GM12865 (cell line): ENCODE measurements around the gene ST6GALNAC3.

Experiments
- DNase-seq: peaks from one replicate; pipeline ENCODE4 v3.0.0; 2010; ENCODE audit warnings: low read depth
- H3K4me3 ChIP-seq: 2 replicates; pipeline ENCODE4 v1.5.1; 2011; ENCODE audit warnings: mild to moderate bottlenecking, low read depth, low read length, control low read depth
- TF ChIP-seq, protein P1 (sequence below): IDR thresholded peaks from 2 replicates; pipeline ENCODE4 v1.5.1; 2011; ENCODE audit warnings: low read length, control low read depth, low read depth, inconsistent platforms; ENCODE audit not compliant: insufficient read depth; ENCODE audit errors: missing control alignments

Gene ST6GALNAC3

DNA sequence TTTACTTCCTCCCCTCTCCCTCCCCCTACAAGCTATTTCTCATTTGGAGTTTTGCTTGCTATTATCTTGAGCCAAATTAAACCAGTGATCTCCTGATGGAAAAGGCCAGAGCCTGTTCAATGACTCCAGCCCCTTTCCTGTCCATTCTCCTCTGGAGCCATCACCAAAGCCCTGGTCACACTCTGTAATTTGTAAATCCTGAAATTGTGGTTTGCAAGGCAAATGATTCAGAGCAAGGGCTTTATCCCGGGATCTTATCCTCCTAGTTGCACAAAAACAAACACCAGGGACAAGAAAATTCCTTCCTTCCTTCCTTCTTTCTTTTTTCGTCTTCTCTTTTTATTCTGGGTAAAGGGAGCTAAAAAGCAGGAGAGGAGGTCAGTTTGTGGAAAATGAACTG is 426.6 kb downstream of the ST6GALNAC3 start:
- TF ChIP-seq, protein P1, sequence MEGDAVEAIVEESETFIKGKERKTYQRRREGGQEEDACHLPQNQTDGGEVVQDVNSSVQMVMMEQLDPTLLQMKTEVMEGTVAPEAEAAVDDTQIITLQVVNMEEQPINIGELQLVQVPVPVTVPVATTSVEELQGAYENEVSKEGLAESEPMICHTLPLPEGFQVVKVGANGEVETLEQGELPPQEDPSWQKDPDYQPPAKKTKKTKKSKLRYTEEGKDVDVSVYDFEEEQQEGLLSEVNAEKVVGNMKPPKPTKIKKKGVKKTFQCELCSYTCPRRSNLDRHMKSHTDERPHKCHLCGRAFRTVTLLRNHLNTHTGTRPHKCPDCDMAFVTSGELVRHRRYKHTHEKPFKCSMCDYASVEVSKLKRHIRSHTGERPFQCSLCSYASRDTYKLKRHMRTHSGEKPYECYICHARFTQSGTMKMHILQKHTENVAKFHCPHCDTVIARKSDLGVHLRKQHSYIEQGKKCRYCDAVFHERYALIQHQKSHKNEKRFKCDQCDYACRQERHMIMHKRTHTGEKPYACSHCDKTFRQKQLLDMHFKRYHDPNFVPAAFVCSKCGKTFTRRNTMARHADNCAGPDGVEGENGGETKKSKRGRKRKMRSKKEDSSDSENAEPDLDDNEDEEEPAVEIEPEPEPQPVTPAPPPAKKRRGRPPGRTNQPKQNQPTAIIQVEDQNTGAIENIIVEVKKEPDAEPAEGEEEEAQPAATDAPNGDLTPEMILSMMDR: no peak

DNA sequence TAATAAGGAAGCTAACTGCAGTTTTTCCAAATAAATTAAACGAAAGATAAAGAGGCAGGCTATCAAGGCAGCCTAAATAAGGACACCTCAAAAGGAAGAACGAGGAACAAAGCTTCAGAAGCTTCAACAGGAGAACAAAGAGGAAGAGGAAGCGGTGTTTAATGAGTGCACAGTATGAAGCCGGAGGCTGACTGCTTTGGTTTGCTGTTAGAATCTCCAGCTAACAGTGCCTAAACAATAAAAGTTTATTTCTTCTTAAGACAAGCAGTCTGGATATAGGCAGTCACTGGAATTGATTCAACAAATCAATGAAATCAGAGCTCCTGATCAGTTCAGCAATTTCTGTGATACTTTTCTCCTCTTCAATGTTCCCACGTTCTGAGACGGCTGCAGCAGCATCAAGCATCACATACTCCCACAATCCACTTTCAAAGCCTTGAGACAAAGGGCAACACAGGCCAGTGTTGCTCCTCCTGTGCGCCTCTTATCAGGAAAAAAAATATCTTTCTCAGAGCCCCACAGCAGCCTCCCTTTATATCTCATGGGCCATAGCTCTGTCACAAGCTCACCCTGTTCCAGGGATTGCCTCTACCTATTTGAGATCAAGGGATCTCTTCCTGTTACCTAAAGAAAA is 427.2 kb downstream of the ST6GALNAC3 start:
- no peak overlapping the region for H3K4me3 ChIP-seq
- DNase-seq: no peak
- TF ChIP-seq, protein P1: no peak

More for the DNA sequence above, 426.6 kb downstream of the ST6GALNAC3 start:
- no peak for DNase-seq
- H3K4me3 ChIP-seq: no peak overlapping the region

DNA sequence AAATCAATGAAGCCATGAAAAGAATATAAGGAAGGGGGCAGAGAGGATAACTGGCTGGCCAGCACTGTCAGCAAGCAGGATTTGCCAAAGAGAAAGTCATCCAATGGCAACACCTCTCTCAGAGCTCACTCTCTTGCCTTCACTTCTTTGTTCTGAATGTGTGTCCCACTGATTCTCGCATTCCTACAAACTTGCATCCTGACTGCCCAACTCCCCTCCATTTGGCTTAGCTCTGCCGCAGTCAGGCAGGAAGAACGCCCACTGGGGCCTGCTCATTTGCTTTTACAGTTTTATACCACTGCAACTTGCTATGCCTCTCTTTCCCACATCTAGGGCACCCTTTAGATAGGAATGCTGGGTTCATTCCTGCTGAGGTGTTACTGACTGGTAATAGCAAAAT is 428.6 kb downstream of the ST6GALNAC3 start:
- no peak overlapping the region for H3K4me3 ChIP-seq

DNA sequence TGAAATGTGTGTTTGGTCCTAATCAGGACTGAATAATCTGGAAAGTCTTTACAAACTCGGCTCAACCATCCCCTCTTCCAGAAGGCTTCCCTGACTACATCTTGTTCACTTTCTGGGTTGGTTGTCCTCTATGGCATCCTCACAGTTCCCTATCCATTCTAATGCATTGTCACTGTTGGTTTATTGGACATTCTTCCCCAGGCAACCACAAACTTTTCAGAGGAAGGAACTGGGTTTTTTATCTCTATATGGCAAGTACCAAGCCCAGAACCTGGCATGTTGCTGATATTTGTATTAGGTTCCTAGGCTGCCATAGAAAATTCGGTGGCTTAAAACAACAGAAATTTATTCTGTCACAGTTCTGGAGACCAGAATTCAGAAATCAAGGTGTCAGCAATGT is 429.2 kb downstream of the ST6GALNAC3 start:
- H3K4me3 ChIP-seq: no peak overlapping the region
- no peak for DNase-seq
- TF ChIP-seq, protein P1: no peak

More for the DNA sequence above, 428.6 kb downstream of the ST6GALNAC3 start:
- TF ChIP-seq, protein P1: no peak
- DNase-seq: no peak

DNA sequence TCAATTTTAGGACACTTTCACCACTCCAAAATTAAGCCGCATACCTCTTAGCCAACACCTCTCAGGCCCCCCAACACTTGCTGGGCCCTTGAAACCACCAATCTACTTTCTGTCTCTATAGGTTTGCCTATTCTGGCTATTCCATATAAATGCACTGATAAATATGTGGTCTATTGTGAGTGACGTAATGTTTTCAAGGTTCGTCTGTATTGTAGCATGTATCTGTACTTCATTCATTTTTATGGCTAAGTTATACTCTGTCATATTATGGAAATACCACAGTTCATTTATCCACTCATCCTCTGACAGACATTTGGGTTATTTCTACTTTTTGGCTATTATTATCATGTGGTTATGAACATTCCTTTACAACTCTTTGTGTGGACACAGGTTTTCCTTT is 432.8 kb downstream of the ST6GALNAC3 start:
- TF ChIP-seq, protein P1: no peak
- H3K4me3 ChIP-seq: no peak overlapping the region
- DNase-seq: no peak

DNA sequence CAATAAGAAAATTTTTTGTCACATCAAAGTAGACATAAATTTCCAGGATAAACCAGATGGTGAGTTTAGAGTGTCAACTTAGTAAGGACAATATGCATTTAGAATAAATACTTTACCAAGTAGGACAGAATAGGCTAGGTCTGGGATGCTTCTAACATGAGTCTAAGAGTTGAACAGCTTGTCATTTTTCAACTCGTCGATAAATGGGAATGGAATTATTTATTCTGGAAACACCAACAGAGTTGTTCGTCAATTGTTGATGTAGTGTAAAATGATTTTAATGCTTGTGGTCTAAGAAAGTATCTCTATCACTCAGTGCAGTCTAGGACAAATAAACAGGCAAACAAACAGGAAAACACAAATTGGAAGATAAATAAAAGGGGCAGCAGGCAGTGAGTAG is 434.3 kb downstream of the ST6GALNAC3 start:
- TF ChIP-seq, protein P1: no peak
- no peak for DNase-seq
- no peak overlapping the region for H3K4me3 ChIP-seq
